ENCODE data around the gene PDE11A.

PDE11A gene

GRCh38 chr2:177876950-177877349 lies 195.6 kb downstream of the PDE11A start:
- no peaks in the 10 kb centered on the region for H4K20me1 ChIP-seq (ENCODE audit: low read depth, low read length)
- H3K9me2 ChIP-seq (replicated peaks; ENCODE audit: insufficient read depth, low read length), result no peaks in the 10 kb centered on the region
- no peaks in the 10 kb centered on the region for H3K36me3 ChIP-seq (ENCODE audit: low read length)
- no peaks in the 10 kb centered on the region for H3K79me2 ChIP-seq (ENCODE audit: insufficient read depth, low read length)
- H2AFZ ChIP-seq (ENCODE audit: low read depth, low read length, severe bottlenecking), result no peak overlapping the region
- no peaks in the 10 kb centered on the region for H3F3A ChIP-seq (ENCODE audit: insufficient read depth)
- 0 out of 2 replicates have a peak, but pooled peaks cover 3% of the 10 kb centered on the region for H3K27me3 ChIP-seq (ENCODE audit: low read length)
- no peaks in the 10 kb centered on the region for H3K9me3 ChIP-seq (ENCODE audit: insufficient read depth, low read length)
- H3K4me2 ChIP-seq (ENCODE audit: low read depth, low read length, poor library complexity, severe bottlenecking), result no peak overlapping the region
- no peak overlapping the region for H3K27ac ChIP-seq (ENCODE audit: low read depth, low read length)
- no peak overlapping the region for H3K9ac ChIP-seq (ENCODE audit: low read length)
- no peak overlapping the region for H3K4me3 ChIP-seq (ENCODE audit: insufficient read depth, low read length, poor library complexity, severe bottlenecking)
- TF ChIP-seq EZH2phosphoT487 (conservative IDR thresholded peaks at IDR 0.05; ENCODE audit: low read length), result no peak
- TF ChIP-seq, protein P1, sequence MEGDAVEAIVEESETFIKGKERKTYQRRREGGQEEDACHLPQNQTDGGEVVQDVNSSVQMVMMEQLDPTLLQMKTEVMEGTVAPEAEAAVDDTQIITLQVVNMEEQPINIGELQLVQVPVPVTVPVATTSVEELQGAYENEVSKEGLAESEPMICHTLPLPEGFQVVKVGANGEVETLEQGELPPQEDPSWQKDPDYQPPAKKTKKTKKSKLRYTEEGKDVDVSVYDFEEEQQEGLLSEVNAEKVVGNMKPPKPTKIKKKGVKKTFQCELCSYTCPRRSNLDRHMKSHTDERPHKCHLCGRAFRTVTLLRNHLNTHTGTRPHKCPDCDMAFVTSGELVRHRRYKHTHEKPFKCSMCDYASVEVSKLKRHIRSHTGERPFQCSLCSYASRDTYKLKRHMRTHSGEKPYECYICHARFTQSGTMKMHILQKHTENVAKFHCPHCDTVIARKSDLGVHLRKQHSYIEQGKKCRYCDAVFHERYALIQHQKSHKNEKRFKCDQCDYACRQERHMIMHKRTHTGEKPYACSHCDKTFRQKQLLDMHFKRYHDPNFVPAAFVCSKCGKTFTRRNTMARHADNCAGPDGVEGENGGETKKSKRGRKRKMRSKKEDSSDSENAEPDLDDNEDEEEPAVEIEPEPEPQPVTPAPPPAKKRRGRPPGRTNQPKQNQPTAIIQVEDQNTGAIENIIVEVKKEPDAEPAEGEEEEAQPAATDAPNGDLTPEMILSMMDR (IDR thresholded peaks at IDR 0.05; ENCODE audit: insufficient read depth, low read length, poor library complexity, severe bottlenecking), result no peak

DNA sequence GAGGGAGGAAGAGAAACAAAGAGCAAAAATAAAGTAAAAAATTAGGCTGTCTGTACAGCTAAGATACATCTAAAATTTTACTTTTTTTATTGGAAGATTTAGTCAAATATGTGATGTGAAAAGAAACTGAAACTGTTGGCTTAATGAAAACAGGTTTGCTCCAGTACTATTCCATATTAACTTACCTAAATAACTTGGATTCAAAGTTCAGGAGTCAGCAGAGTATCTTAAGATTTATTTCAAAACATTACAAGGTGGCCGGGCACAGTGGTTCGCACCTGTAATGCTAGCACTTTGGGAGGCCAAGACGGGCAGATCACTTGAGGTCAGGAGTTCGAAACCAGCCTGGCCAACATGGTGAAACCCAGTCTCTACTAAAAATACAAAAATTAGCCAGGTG lies 197.9 kb downstream of the PDE11A start:
- Histone ChIP-seq H3K27ac (ENCODE audit: low read depth, low read length) (no peak overlapping the region), H3K9ac (ENCODE audit: low read length) (no peak overlapping the region), H4K20me1 (ENCODE audit: low read depth, low read length) (no peaks in the 10 kb centered on the region), H2AFZ (ENCODE audit: low read depth, low read length, severe bottlenecking) (no peak overlapping the region), H3K9me3 (ENCODE audit: insufficient read depth, low read length) (no peaks in the 10 kb centered on the region), H3K4me3 (ENCODE audit: insufficient read depth, low read length, poor library complexity, severe bottlenecking) (no peak overlapping the region), H3K27me3 (ENCODE audit: low read length) (0 out of 2 replicates have a peak, but pooled peaks cover 3% of the 10 kb centered on the region), H3F3A (ENCODE audit: insufficient read depth) (no peaks in the 10 kb centered on the region), H3K79me2 (ENCODE audit: insufficient read depth, low read length) (no peaks in the 10 kb centered on the region), H3K4me2 (ENCODE audit: low read depth, low read length, poor library complexity, severe bottlenecking) (no peak overlapping the region), H3K9me2 (replicated peaks; ENCODE audit: insufficient read depth, low read length) (no peaks in the 10 kb centered on the region), H3K36me3 (ENCODE audit: low read length) (no peaks in the 10 kb centered on the region)
- TF ChIP-seq, protein P1 (IDR thresholded peaks at IDR 0.05; ENCODE audit: insufficient read depth, low read length, poor library complexity, severe bottlenecking), result no peak
- no peak for TF ChIP-seq EZH2phosphoT487 (conservative IDR thresholded peaks at IDR 0.05; ENCODE audit: low read length)

- H3K9ac ChIP-seq (ENCODE audit: low read length), result no peak overlapping the region
- no peaks in the 10 kb centered on the region for H4K20me1 ChIP-seq (ENCODE audit: low read depth, low read length)
- no peak overlapping the region for H3K27ac ChIP-seq (ENCODE audit: low read depth, low read length)
- no peaks in the 10 kb centered on the region for H3K36me3 ChIP-seq (ENCODE audit: low read length)
- H3K27me3 ChIP-seq (ENCODE audit: low read length), result 0 out of 2 replicates have a peak, but pooled peaks cover 3% of the 10 kb centered on the region
- H3K9me3 ChIP-seq (ENCODE audit: insufficient read depth, low read length), result no peaks in the 10 kb centered on the region
- TF ChIP-seq, protein P1 (IDR thresholded peaks at IDR 0.05; ENCODE audit: insufficient read depth, low read length, poor library complexity, severe bottlenecking), result no peak
- no peak for TF ChIP-seq EZH2phosphoT487 (conservative IDR thresholded peaks at IDR 0.05; ENCODE audit: low read length)
- no peaks in the 10 kb centered on the region for H3K9me2 ChIP-seq (replicated peaks; ENCODE audit: insufficient read depth, low read length)
- H3F3A ChIP-seq (ENCODE audit: insufficient read depth), result no peaks in the 10 kb centered on the region
- H3K4me3 ChIP-seq (ENCODE audit: insufficient read depth, low read length, poor library complexity, severe bottlenecking), result no peak overlapping the region
- no peak overlapping the region for H3K4me2 ChIP-seq (ENCODE audit: low read depth, low read length, poor library complexity, severe bottlenecking)
- no peak overlapping the region for H2AFZ ChIP-seq (ENCODE audit: low read depth, low read length, severe bottlenecking)
- H3K79me2 ChIP-seq (ENCODE audit: insufficient read depth, low read length), result no peaks in the 10 kb centered on the region
Observed at GRCh38 chr2:177873915-177874314, 198.7 kb downstream of the PDE11A start.

Data from SU-DHL-6 (cell line).